ENCODE results near the gene MAL. TPM values are rescaled to one million over a fixed set of nuclear protein-coding genes. Genes with fewer than 3 reads are reported as not detected.

Gene MAL
- total and polyA plus RNA-seq, 2 experiments from 2014 or later, result not detected

DNA sequence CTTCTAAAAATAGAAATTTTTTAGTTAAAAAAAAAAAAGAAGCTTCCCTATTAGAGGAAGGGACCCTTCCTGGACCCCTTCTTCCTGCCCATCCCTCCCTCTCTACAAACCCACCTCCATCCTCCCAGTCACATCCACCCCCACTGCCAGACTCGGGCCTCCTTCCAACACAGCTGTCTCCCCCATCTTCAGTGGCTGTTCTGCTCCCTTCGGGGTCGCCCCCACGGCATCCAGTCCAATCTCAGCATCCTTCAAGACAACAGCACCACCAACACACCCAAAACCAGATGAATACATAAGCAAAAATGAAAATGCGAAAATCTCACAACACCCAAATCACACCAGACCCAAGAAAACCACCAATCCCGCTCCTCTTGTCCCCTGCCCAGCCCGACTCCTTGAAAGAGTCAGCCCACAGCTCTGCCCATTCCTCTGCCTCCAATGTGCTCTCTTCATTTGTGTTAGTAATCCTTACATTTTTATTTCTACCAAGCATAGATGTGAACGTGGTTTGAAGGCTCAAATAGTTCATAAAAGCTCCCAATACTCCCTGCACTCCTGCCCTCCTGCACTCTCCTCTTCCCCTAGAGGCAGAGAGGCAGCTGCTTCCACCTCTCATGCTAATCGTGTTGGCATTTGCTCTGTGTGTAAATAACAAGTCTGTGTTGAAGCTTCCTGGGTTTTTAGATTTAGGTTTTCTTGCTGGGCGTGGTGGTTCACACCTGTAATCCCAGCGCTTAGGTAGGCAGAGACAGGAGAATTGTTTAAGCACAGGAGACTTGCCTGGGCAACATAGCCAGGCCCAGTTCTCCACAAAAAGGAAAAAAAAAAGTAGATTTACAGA, 37.0 kb downstream of the MAL start:
- H4K20me1 ChIP-seq (ENCODE audit: insufficient read depth), result no peaks in the 10 kb centered on the region
- H3F3A ChIP-seq (ENCODE audit: insufficient read depth), result no peaks in the 10 kb centered on the region
- no peaks in the 10 kb centered on the region for H3K79me2 ChIP-seq (ENCODE audit: insufficient read depth)
- H3K4me1 ChIP-seq (ENCODE audit: insufficient read depth), result no peaks in the 10 kb centered on the region
- WGBS, 2 experiments (ENCODE audit: low coverage in 1 of 2, low lambda C conversion rate in 2 of 2, missing lambda C conversion rate in 2 of 2), result 40 to 41% methylated on average over 11 of the region's 11 CpGs
- H3K9me3 ChIP-seq (ENCODE audit: low read depth), result no peaks in the 10 kb centered on the region
- H3K9me2 ChIP-seq (ENCODE audit: insufficient read depth), result no peaks in the 10 kb centered on the region
- no peak overlapping the region for H3K4me3 ChIP-seq
- no peak overlapping the region for H3K9ac ChIP-seq
- in situ Hi-C loops (cut with MboI), result no loop called here
- no peak overlapping the region for H2AFZ ChIP-seq
- no peaks in the 10 kb centered on the region for H3K36me3 ChIP-seq (ENCODE audit: low read depth)
- no peak overlapping the region for H3K27ac ChIP-seq
- peaks cover 59% of the 10 kb centered on the region for H3K27me3 ChIP-seq (replicated peaks; ENCODE audit: insufficient read depth)
- TF ChIP-seq EZH2phosphoT487 (IDR thresholded peaks at IDR 0.05; ENCODE audit: insufficient read depth, low read depth) (no peak), EZH2 (IDR thresholded peaks at IDR 0.05; ENCODE audit: insufficient read depth, poor library complexity, severe bottlenecking) (no peak)
- no peak for DNase-seq
- no peak overlapping the region for H3K4me2 ChIP-seq (ENCODE audit: unreplicated experiment)

DNA sequence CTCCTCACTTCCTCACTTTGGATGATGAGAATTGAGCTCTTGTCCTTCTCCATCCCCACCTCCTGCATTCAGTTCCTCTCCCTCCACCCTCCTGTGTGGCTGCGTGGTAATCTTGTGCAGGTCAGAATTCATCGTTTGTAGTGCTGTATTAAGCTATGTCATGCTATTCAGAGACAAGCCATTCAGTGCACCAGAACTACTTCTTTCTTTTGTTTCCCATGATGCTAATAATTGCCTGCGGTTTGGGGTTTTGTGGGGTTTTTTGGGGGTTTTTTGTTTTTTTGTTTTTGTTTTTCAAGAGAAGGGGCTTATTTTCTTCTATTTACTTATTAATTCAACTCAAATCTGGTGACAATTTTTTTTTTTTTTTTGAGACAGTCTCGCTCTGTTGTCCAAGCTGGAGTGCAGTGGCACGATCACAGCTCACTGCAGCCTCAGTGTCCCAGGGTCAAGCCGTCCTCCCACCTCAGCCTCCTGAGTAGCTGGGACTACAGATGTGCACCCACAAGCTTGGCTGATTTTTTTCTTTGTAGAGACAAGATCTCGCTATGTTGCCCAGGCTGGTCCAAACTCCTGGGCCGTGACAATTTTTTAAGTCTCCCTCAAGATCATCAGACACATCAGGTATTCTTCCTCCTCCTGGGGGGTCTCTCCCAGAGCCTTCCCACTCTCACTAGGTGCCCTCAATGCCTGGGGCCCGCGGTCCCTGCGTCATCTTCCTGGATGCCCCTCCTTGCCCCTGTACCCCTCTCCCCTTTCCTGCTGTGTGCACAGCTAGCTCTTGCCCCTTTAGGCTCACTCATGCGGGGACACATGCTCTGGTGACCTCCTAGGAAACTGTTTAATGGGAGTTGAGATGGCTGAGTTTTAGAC, 37.8 kb downstream of the MAL start:
- Histone ChIP-seq H3K4me3 (no peak overlapping the region), H2AFZ (no peak overlapping the region), H3K36me3 (ENCODE audit: low read depth) (no peaks in the 10 kb centered on the region), H3K27ac (no peak overlapping the region), H3F3A (ENCODE audit: insufficient read depth) (no peaks in the 10 kb centered on the region), H3K79me2 (ENCODE audit: insufficient read depth) (no peaks in the 10 kb centered on the region), H3K9me2 (ENCODE audit: insufficient read depth) (no peaks in the 10 kb centered on the region), H3K4me1 (ENCODE audit: insufficient read depth) (no peaks in the 10 kb centered on the region), H4K20me1 (ENCODE audit: insufficient read depth) (no peaks in the 10 kb centered on the region), H3K9me3 (ENCODE audit: low read depth) (no peaks in the 10 kb centered on the region), H3K9ac (no peak overlapping the region), H3K4me2 (ENCODE audit: unreplicated experiment) (no peak overlapping the region), H3K27me3 (replicated peaks; ENCODE audit: insufficient read depth) (peaks cover 53% of the 10 kb centered on the region)
- 35 to 37% methylated on average over 12 of the region's 12 CpGs for WGBS, 2 experiments (ENCODE audit: low coverage in 1 of 2, low lambda C conversion rate in 2 of 2, missing lambda C conversion rate in 2 of 2)
- in situ Hi-C loops (cut with MboI), result no loop called here
- no peak for DNase-seq
- TF ChIP-seq EZH2 (IDR thresholded peaks at IDR 0.05; ENCODE audit: insufficient read depth, poor library complexity, severe bottlenecking) (no peak), EZH2phosphoT487 (IDR thresholded peaks at IDR 0.05; ENCODE audit: insufficient read depth, low read depth) (no peak)

DNA sequence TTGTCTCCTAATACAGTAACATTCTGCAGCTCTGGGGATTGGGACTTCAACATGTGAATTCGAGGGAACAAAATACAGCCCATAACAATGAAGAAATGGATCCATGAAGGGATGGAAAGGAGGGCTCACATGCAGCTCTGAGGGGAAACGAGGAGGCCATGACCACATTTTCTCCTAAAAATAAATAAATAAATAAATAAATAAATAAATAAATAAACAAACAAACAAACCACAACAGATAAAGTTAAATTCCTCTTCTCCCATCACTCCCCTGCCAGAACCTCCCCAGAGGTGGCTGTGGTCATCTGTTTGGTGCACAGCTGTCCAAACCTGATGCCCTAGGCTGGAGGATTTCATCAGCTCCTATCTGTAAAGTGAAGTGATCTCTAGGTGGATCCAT, 42.7 kb downstream of the MAL start:
- no peak overlapping the region for H3K27ac ChIP-seq
- peaks cover 33% of the 10 kb centered on the region for H3K27me3 ChIP-seq (replicated peaks; ENCODE audit: insufficient read depth)
- H4K20me1 ChIP-seq (ENCODE audit: insufficient read depth), result no peaks in the 10 kb centered on the region
- no peak for DNase-seq
- H3K9me3 ChIP-seq (ENCODE audit: low read depth), result no peaks in the 10 kb centered on the region
- H3K9me2 ChIP-seq (ENCODE audit: insufficient read depth), result no peaks in the 10 kb centered on the region
- H3K36me3 ChIP-seq (ENCODE audit: low read depth), result no peaks in the 10 kb centered on the region
- no peak overlapping the region for H3K4me3 ChIP-seq
- H3K9ac ChIP-seq, result no peak overlapping the region
- 20 to 24% methylated on average over 2 of the region's 2 CpGs for WGBS, 2 experiments (ENCODE audit: low coverage in 1 of 2, low lambda C conversion rate in 2 of 2, missing lambda C conversion rate in 2 of 2)
- H3K4me2 ChIP-seq (ENCODE audit: unreplicated experiment), result no peak overlapping the region
- H3F3A ChIP-seq (ENCODE audit: insufficient read depth), result no peaks in the 10 kb centered on the region
- no peak overlapping the region for H2AFZ ChIP-seq
- H3K4me1 ChIP-seq (ENCODE audit: insufficient read depth), result no peaks in the 10 kb centered on the region
- in situ Hi-C loops (cut with MboI), result no loop called here
- H3K79me2 ChIP-seq (ENCODE audit: insufficient read depth), result no peaks in the 10 kb centered on the region
- no peak for TF ChIP-seq EZH2 (IDR thresholded peaks at IDR 0.05; ENCODE audit: insufficient read depth, poor library complexity, severe bottlenecking)
- TF ChIP-seq EZH2phosphoT487 (IDR thresholded peaks at IDR 0.05; ENCODE audit: insufficient read depth, low read depth), result no peak

DNA sequence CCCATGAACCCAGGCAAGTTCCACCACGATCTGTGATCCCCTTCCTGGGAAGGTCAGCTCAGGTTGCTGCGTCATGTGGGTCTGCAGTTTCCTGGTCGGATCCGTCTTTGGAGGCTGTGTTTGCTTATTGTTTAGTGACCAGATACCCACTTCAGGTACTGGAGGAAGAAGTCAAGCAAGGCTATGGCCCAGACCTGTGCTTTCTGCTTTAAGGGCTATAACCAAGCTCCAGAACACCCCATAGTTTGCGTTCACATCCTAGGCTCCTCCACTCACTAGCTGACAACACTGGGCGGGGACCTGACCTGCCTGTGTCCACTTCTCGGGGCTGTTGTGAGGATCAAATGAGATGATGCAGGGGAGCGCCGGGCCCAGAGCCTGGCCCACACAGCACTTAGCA, 44.0 kb downstream of the MAL start:
- Histone ChIP-seq H3K9me3 (ENCODE audit: low read depth) (no peaks in the 10 kb centered on the region), H2AFZ (no peak overlapping the region), H3K4me3 (no peak overlapping the region), H3K4me2 (ENCODE audit: unreplicated experiment) (no peak overlapping the region), H3K27ac (no peak overlapping the region), H4K20me1 (ENCODE audit: insufficient read depth) (no peaks in the 10 kb centered on the region), H3F3A (ENCODE audit: insufficient read depth) (no peaks in the 10 kb centered on the region), H3K9me2 (ENCODE audit: insufficient read depth) (no peaks in the 10 kb centered on the region), H3K27me3 (replicated peaks; ENCODE audit: insufficient read depth) (peaks cover 35% of the 10 kb centered on the region), H3K9ac (no peak overlapping the region), H3K36me3 (ENCODE audit: low read depth) (no peaks in the 10 kb centered on the region), H3K79me2 (ENCODE audit: insufficient read depth) (no peaks in the 10 kb centered on the region), H3K4me1 (ENCODE audit: insufficient read depth) (no peaks in the 10 kb centered on the region)
- 40 to 46% methylated on average over 9 of the region's 9 CpGs for WGBS, 2 experiments (ENCODE audit: low coverage in 1 of 2, low lambda C conversion rate in 2 of 2, missing lambda C conversion rate in 2 of 2)
- in situ Hi-C loops (cut with MboI), result no loop called here
- DNase-seq, result no peak
- TF ChIP-seq EZH2 (IDR thresholded peaks at IDR 0.05; ENCODE audit: insufficient read depth, poor library complexity, severe bottlenecking), result no peak
- TF ChIP-seq EZH2phosphoT487 (IDR thresholded peaks at IDR 0.05; ENCODE audit: insufficient read depth, low read depth), result no peak
